HepG2 (cell line): Measurements from ENCODE around the gene C2. TPM values are rescaled to one million over a fixed set of nuclear protein-coding genes. Genes with fewer than 3 reads are reported as not detected.

ENCODE experiments used
- HMG20A ChIP-seq: IDR thresholded peaks from 2 replicates; pipeline ENCODE4 v1.6.1; 2016; ENCODE audit warnings: borderline replicate concordance
- NFE2 ChIP-seq: sonication (generic); formaldehyde crosslinking; IDR thresholded peaks from 2 replicates; pipeline ENCODE4 v1.4.0; 2020; ENCODE audit warnings: missing genetic modification reagents
- POLR2AphosphoS5 ChIP-seq: IDR thresholded peaks from 2 replicates; pipeline ENCODE4 v1.6.1; 2012; ENCODE audit warnings: low read depth, low read length
- RELA ChIP-seq: sonication (generic); formaldehyde crosslinking; IDR thresholded peaks from 2 replicates; pipeline ENCODE4 v1.4.0; 2020; ENCODE audit warnings: missing genetic modification reagents
- ZFAT ChIP-seq: sonication (generic); formaldehyde crosslinking; conservative IDR thresholded peaks from 2 replicates; pipeline ENCODE4 v1.8.1; 2023; ENCODE audit warnings: missing genetic modification reagents, inconsistent platforms
- ZNF567 ChIP-seq: sonication (generic); formaldehyde crosslinking; IDR thresholded peaks from 2 replicates; pipeline ENCODE4 v1.8.1; 2023; ENCODE audit warnings: mild to moderate bottlenecking, missing genetic modification reagents, borderline replicate concordance
- ZNF780A ChIP-seq: sonication (generic); formaldehyde crosslinking; IDR thresholded peaks from 2 replicates; pipeline ENCODE4 v1.8.0; 2022; ENCODE audit warnings: mild to moderate bottlenecking, missing genetic modification reagents, moderate library complexity
- polyA plus RNA-seq, 8 experiments: library from polyadenylated mRNA; depleted of rRNA in 3 of 8; stranded (reverse) in 7 of 8; unstranded in 1 of 8; fragments of >200 nt; fragmentation: Illumina TruSeq in 4 of 8; extraction: Trizol in 4 of 8; gene quantifications; 2 replicates each; pipeline versions ENCODE4 v1.2.1 to v1.2.3, GENCODE V29; 2011 to 2016; ENCODE audit warnings: low read depth in 4 of 8, missing spikeins in 1 of 8, mixed read lengths in 1 of 8; ENCODE audit not compliant: insufficient read depth in 1 of 8
- total RNA-seq, 5 experiments: library from RNA; depleted of rRNA; stranded (reverse); fragments of >200 nt; fragmentation: Illumina TruSeq; extraction: Trizol; gene quantifications; 2 replicates each; pipeline ENCODE4 v1.2.3, GENCODE V29; 2016; ENCODE audit warnings: low read depth in 1 of 5
- TF ChIP-seq, protein P1 (sequence below): sonication (generic); formaldehyde crosslinking; conservative IDR thresholded peaks from 2 replicates; pipeline ENCODE4 v1.8.0; 2022; ENCODE audit warnings: mild to moderate bottlenecking, moderate library complexity, missing genetic modification reagents
- TF ChIP-seq, protein P2 (sequence below): sonication (generic); formaldehyde crosslinking; conservative IDR thresholded peaks from 2 replicates; pipeline ENCODE4 v1.4.0; 2020; ENCODE audit warnings: missing genetic modification reagents
- TF ChIP-seq, protein P3 (sequence below), 2 experiments: fragments of 450-650 bp in 1 of 2; sonication (generic) in 1 of 2; formaldehyde crosslinking in 1 of 2; IDR thresholded peaks; 2 replicates each; pipeline versions ENCODE4 v1.6.1 to v1.8.0; 2016 to 2022; ENCODE audit warnings: antibody characterized with exemption in 1 of 2, mild to moderate bottlenecking in 1 of 2, missing genetic modification reagents in 1 of 2
- TF ChIP-seq, protein P4 (sequence below): IDR thresholded peaks from 2 replicates; pipeline ENCODE4 v1.6.1; 2016; ENCODE audit warnings: missing genetic modification reagents, missing compliant biosample characterization
- TF ChIP-seq, protein P5 (sequence below): sonication (generic); formaldehyde crosslinking; IDR thresholded peaks from 2 replicates; pipeline ENCODE4 v1.5.1; 2020; ENCODE audit warnings: missing genetic modification reagents, mild to moderate bottlenecking, borderline replicate concordance

Gene C2
- total and polyA plus RNA-seq, 2 of the 13 experiments (the other 11 are each of a cell fraction or from before 2014, with no cell fraction given): 165 to 307 TPM

DNA sequence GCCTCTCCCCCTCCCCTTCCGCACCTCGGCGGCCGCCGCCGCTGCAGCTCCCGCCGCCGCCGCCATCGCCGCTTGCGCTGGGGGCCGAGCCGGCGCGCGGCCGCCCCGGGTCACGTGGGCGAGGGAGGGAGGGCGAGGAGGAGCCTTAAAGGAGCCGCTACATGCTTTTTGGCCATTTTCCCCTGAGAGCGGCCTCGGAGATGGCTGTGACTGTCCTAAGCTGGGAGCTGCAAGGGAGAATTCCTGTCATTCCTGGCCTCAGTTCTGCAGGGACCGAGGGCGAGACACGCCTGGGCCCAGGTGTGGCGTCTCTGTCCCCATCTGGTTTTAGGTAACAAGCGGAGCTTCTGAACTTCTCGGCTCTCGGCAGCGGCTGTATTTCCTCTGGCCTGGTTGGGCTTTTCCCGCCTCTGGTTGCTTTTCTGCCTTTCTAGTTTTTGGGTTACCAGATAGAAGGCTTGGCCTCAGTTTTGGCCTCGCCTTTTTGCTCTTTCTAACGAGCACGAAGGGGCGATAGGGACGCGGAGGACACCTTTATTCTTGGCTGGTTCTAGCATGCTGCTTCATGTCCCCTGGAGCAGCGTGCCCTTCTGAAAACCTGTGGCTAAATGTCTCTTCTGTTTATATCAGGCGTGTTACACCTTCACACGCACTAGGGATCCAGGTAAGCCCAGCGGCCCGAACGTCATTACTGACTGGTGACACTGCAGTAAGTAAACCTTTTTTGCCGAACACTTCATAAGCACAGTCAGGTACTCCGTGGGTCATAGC lies 29.7 kb upstream of the C2 start, which contains the start of gene EHMT2 (continued):
- TF ChIP-seq, protein P1, sequence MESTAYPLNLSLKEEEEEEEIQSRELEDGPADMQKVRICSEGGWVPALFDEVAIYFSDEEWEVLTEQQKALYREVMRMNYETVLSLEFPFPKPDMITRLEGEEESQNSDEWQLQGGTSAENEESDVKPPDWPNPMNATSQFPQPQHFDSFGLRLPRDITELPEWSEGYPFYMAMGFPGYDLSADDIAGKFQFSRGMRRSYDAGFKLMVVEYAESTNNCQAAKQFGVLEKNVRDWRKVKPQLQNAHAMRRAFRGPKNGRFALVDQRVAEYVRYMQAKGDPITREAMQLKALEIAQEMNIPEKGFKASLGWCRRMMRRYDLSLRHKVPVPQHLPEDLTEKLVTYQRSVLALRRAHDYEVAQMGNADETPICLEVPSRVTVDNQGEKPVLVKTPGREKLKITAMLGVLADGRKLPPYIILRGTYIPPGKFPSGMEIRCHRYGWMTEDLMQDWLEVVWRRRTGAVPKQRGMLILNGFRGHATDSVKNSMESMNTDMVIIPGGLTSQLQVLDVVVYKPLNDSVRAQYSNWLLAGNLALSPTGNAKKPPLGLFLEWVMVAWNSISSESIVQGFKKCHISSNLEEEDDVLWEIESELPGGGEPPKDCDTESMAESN (CRISPR knock-in tag): 0 out of 2 replicates have a peak, but pooled peaks have one; percentile 39
- TF ChIP-seq HMG20A (CRISPR knock-in tag) (no peak), RELA (CRISPR knock-in tag) (no peak), ZNF780A (CRISPR knock-in tag) (no peak), NFE2 (CRISPR knock-in tag) (no peak), ZNF567 (CRISPR knock-in tag) (no peak), POLR2AphosphoS5 (peak; percentile 87), ZFAT (CRISPR knock-in tag) (no peak)
- TF ChIP-seq, protein P2, sequence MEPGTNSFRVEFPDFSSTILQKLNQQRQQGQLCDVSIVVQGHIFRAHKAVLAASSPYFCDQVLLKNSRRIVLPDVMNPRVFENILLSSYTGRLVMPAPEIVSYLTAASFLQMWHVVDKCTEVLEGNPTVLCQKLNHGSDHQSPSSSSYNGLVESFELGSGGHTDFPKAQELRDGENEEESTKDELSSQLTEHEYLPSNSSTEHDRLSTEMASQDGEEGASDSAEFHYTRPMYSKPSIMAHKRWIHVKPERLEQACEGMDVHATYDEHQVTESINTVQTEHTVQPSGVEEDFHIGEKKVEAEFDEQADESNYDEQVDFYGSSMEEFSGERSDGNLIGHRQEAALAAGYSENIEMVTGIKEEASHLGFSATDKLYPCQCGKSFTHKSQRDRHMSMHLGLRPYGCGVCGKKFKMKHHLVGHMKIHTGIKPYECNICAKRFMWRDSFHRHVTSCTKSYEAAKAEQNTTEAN (CRISPR knock-in tag): no peak
- TF ChIP-seq, protein P3, sequence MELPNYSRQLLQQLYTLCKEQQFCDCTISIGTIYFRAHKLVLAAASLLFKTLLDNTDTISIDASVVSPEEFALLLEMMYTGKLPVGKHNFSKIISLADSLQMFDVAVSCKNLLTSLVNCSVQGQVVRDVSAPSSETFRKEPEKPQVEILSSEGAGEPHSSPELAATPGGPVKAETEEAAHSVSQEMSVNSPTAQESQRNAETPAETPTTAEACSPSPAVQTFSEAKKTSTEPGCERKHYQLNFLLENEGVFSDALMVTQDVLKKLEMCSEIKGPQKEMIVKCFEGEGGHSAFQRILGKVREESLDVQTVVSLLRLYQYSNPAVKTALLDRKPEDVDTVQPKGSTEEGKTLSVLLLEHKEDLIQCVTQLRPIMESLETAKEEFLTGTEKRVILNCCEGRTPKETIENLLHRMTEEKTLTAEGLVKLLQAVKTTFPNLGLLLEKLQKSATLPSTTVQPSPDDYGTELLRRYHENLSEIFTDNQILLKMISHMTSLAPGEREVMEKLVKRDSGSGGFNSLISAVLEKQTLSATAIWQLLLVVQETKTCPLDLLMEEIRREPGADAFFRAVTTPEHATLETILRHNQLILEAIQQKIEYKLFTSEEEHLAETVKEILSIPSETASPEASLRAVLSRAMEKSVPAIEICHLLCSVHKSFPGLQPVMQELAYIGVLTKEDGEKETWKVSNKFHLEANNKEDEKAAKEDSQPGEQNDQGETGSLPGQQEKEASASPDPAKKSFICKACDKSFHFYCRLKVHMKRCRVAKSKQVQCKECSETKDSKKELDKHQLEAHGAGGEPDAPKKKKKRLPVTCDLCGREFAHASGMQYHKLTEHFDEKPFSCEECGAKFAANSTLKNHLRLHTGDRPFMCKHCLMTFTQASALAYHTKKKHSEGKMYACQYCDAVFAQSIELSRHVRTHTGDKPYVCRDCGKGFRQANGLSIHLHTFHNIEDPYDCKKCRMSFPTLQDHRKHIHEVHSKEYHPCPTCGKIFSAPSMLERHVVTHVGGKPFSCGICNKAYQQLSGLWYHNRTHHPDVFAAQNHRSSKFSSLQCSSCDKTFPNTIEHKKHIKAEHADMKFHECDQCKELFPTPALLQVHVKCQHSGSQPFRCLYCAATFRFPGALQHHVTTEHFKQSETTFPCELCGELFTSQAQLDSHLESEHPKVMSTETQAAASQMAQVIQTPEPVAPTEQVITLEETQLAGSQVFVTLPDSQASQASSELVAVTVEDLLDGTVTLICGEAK (IDR thresholded peaks at IDR 0.05): no peak
- TF ChIP-seq, protein P3 (CRISPR knock-in tag; IDR thresholded peaks at IDR 0.05): peak; percentile 52; the same call in 1 of the 2 replicates
- TF ChIP-seq, protein P4, sequence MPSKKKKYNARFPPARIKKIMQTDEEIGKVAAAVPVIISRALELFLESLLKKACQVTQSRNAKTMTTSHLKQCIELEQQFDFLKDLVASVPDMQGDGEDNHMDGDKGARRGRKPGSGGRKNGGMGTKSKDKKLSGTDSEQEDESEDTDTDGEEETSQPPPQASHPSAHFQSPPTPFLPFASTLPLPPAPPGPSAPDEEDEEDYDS (CRISPR knock-in tag): no peak; the same call in 1 of the 2 replicates
- TF ChIP-seq, protein P5, sequence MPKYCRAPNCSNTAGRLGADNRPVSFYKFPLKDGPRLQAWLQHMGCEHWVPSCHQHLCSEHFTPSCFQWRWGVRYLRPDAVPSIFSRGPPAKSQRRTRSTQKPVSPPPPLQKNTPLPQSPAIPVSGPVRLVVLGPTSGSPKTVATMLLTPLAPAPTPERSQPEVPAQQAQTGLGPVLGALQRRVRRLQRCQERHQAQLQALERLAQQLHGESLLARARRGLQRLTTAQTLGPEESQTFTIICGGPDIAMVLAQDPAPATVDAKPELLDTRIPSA: no peak
